NCI-H2081 treated with DMSO at 0.1 percent for 48 hours (cell line): ENCODE data around the gene SLC34A3.

Experiments used
- DNase-seq: peaks from one replicate; lab custom pipeline; 2025; lab: John Stamatoyannopoulos, UW

Gene SLC34A3

DNA sequence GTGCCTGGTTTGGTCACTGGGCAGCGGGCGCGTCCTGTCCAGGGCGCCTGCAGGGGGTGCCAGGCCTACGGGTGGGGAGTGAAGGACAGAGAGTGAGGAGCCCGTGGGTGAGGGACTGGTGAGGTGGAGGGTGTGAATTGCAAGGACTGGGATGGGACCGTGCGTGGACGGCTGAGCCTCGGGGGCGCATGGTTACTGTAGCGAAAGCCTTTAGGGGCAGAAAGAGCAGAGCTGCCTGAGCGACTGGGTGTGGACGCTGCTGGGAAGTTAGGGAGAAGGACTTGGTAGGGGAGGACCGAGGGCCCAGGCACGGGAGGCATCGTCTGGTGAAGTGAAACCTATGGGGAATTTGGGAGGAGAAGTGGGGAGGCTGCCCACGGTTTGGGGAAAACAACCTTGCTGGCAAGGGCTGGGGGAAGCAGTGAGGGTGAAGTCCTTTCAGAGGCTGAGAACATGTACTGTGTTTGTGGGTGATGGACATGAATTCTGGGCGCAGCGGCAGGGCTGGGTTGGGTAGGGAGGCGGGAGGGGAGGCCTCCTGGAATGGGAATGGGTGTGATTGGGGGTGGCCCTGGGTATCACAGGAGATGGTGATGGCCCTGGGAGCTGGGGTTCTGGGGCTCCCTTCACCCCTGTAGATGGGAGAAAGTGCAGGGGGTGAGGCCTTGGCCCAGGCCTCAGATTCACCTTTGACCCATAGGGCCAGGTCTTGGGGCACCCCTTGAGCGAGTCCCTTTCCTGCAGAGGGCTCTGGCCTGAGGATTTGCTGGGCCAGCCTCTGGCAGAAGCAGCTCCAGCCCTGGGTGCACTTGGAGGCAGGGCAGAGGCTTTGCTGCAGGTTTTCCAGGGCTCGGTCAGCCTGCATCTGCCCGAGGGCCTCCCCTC is 45.1 kb downstream of the SLC34A3 start:
- DNase-seq, result no peak

DNA sequence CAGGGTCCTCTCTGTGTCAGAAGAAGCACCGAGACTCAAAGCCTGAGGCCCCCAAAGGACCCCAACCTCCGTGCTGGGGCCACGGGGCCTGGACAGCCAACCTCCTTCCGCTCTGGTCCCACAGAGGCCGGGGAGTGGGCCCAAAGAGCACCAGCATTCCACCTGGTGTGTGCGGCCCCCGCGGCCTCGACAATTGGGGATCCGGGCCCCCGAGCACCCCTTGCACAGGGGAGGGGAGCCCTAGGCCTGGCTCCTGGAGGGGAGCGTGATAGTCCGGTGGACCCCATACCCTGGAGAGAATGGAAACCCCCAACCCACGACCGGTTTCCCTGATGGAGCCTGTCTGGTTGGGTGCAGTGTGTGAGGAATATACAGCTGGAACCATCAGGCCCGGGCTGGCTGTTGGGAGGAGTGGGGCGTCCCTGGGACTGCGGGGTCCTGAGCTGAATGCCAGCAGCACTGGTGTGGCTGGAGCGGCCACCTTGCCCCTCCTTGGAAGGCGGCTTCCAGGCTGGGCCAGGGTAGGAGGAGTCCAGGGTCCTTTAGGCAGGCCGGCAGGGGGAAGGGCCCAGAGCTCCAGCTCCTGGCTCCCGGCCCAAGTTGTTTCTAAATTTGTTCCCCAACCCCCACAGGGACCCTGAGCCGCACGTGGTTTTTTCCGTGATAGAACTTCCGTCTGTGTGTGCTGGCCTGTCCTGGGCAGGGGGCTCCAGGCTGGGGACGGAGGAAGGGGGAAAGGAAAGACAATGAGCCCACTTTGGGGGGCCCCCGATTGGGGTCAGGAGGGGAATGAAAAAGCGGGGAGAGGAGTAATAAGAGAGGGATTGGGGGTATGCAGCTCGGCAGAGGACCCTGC is 46.0 kb downstream of the SLC34A3 start:
- no peak for DNase-seq

DNA sequence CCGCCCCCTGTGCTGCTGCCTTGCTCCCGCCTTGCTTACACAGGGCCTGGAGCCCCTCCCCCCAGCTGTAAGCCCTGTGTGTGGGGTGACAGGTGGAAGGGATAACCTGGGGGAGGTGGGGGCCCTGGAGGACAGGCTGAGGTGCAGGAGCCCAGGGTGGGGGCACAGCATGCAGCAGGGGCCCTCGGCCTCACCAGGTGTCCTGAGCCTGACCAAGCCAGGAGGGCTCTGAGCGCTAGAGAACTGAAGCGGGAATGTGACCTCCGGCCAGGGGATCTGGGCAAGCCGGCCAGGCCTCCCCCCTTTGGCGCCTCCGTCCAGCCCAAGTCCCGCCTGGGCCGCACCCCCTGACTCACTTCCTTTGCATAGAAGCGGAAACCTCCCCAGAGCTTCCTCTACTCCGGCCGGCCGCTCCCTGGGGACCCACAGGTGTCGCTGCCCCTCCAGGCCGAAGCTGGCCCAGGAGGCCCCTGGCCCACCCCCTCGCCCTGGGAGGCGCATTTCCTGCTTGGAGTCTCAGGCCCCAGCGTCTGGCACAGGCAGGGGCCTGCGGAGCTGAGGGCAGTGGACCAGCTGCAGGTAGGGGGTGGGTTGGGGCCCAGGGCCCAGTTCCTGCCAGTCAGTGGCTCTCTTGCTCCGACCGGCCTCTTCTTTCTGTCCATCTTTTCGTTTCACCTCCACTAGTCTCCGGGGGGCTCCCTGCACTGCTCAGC is 46.8 kb downstream of the SLC34A3 start, which contains the start of gene TOR4A:
Gene TOR4A, plus strand, starts transcription at position 398 of the 713 bp plus-strand sequence. CDS start 964 bp downstream, outside the sequence.
- no peak for DNase-seq

DNA sequence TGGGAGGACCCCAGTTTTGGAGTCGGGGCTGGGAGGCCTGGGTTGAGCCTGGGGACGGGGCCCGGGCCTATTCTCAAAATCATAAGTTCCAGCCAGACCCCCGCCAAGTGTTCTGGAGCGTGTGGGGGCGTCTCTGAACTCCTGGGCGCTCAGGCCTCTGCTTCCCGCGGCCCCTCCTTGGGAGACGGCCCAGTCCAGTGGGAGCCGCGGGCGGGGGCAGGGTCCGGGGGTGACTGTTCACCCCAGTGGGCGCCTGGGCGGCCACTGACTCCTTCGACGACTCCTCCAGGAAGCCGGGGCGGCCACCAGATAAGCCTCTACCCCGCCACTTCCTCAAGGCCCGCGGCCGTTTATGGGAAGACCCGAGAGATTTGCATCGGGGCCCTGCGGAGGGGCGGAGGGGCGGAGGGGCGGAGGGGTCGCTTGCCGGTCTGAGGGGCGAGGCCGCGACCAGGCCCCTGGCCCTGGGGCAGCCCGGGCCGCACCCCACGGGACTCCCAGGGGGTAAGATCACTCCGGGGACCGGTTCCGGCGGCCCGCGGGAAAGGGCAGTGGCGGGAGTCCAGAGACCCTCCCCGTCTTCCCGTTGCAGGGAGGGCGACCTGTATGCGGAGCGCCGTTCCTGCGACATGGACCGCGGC is 47.5 kb downstream of the SLC34A3 start:
- no peak for DNase-seq

DNA sequence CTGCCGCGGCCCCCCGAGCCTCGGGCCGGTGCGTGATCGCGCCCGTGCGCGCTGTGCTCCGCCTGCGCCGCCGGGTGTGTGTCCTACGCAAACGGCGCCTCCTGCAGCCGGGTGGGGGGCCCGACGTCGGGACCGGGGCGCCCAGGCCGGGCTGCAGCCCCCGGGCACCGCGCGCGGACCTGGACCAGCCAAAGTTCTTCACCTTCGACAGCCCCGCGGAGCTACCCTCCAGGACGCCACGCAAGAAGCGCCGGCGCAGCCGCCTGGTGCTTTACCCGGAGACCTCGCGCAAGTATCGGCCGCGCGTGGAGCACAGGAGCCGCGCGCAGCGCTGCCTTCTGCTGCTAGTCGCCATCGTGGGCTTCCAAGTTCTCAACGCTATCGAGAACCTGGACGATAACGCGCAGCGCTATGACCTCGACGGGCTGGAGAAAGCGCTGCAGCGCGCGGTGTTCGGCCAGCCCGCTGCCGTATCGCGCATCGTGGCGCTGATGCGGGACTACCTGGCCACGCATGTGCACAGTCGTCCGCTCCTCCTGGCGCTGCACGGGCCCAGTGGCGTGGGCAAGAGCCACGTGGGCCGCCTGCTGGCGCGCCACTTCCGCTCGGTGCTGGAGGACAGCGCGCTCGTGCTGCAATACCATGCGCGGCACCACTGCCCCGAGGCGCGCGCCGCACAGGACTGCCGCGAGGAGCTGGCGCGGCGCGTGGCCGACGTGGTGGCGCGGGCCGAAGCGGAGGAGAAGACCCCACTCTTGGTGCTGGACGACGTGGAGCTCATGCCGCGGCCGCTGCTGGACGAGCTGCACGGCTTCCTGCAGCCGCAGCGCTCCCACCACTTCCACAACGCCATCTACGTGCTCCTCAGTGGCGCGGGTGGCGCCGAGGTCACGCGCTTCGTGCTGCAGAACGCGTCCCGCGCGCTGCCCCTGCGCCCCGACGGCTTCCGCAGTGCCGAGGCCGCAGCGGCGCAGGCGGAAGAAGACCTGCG is 48.3 kb downstream of the SLC34A3 start:
- no peak for DNase-seq

DNA sequence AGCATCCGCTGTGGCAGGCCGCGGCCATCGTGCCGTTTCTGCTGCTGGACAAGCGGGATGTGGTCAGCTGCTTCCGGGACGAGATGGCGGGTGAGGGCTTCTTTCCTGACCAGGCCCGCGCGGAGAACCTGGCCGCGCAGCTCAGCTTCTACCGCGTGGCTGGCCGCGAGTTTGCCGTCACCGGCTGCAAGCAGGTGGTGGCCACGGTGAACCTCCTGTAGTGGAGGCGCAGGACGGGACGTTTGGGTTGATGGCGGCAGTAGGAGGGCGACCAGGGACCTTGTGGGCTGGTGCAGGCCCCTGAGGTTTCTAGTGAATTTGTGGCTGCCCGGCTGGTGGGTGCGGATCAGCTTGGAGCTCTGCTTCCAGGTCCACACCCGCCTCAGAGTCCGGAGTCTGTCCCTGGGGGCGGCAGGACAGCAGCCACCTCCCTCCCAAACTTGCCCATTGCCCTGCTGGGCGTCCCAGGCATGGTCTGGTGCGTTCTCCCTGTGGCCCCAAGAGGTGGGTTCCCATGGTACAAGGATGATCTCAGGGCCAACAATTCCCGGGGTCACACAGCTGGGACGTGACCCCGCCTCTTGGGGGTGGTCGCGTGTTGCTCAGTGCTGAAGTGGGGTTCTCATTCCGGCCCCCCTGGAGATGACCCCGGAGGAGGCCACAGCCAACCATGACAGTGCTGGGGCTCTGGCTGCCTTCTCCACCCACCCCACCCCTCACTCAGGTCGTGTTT is 49.2 kb downstream of the SLC34A3 start:
- no peak for DNase-seq

DNA sequence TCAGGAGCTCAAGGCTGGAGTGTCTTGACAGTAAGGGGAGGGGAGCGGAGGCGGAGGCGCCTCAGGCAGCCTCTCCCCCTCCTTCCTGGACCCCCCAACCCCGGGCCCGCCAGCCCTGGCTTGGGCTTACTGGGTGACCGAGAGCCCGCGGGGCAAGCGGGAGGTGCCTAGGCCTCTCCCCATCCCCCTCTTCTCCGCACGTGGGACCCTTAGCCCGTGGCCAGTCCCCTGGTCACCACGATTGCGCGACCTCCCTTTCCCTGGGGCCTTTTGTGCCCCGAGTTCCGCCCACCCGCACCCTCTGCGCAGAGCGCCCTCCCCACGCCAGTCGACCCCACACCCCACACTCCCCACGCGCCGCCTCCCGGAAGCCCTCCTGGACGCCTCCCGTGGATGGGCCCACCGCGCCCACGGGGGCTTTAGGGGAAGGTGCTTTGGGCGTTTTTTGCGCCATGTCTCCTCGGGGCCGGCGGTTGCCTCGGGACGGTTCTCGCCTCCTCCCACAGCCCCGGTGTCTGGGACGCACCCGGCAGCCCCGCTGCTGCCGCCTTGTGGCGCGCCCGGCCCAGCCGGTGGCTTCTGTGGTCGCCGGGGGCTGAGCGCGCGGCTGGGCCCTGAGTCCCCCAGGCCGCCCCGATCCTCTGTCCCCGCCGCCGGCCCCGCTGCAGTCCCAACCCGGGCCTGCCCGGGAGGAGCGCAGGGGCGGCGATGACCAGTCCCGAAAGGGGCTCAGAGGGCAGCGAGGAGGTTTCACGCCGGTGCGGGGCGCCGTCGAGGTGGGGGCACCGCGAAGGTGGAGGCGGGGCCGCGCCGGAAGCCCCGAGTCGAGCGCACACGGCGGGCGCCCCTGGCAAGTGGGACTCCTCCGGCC is 50.0 kb downstream of the SLC34A3 start:
- no peak for DNase-seq

DNA sequence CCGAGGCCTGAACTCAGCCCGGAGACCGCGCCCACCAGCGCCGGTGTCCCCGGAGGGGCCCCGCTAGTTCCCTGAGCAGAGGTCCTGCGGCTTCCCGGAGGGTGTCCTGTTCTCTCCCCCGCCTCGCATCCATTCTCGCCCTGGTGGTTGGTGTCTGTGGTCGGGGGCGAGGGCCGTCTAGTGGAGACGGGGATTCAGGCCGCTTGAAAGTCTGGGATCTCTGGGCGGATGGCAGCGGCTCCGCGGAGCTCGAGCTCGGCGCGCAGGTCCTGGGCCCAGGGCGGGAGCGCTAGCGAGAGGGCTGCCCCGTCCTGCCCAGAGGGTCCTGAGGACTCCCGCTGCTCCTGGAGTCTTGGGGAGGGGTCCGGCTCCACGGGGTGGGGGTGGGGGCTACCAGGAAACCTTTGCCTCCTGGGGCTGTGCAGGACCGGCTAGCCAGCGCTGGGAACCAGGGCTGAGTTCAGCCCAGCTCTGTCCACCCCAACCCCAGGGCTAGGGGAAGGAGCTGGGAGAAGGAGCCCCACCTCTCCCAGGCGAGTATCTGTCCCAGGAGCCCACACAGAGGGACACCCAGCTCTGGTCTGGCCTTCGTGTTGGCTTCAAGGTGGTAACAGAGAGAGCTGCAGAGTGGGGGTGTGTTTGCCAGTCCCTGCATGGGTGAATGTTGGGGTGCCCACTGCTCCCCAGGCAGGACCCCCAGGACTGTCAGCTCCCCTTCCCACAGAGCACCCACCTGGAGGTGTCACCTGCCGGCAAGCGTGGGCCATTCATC is 50.8 kb downstream of the SLC34A3 start:
- no peak for DNase-seq
